Mucosa of descending colon (tissue), 3 donors: ENCODE results near the gene FAM76A. TPM values are rescaled to one million over a fixed set of nuclear protein-coding genes. Genes with fewer than 3 reads are reported as not detected.

Experiments
- ATAC-seq: fragments of 200-7000 bp; cut with Tn5 transposase; one replicate; pipeline ENCODE4 v1.9.1; 2020; ENCODE audit warnings: mild to moderate bottlenecking, moderate library complexity
- DNase-seq, 3 donors: peaks; one replicate each; pipeline ENCODE4 v3.0.0-alpha.2; 2020
- H3K36me3 ChIP-seq: fragments of 200-600 bp; one replicate; pipeline ENCODE4 v1.8.0; 2021; ENCODE audit warnings: low read depth, mild to moderate bottlenecking
- H3K4me1 ChIP-seq: fragments of 200-600 bp; one replicate; pipeline ENCODE4 v1.8.0; 2021; ENCODE audit warnings: low read depth, mild to moderate bottlenecking
- H3K4me3 ChIP-seq: fragments of 200-600 bp; one replicate; pipeline ENCODE4 v1.8.0; 2021; ENCODE audit warnings: mild to moderate bottlenecking
- H3K9me3 ChIP-seq: fragments of 200-600 bp; one replicate; pipeline ENCODE4 v1.8.0; 2021; ENCODE audit warnings: mild to moderate bottlenecking
- intact Hi-C, 2 donors: fragments of 100-400 bp; cut with DNase I in 1 of 2; cut with micrococcal nuclease in 1 of 2; formaldehyde crosslinking; loops; one replicate each; pipeline versions ENCODE4 v1.11.0 to v1.11.1; 2022; cut with DNase I, micrococcal nuclease
- total RNA-seq, 3 donors: library from RNA; stranded (reverse); fragmentation: NEBNext Ultra II Directional in 2 of 3; extraction: Animal tissue kit (Norgen Biotek cat#: 25700) in 2 of 3; gene quantifications; one replicate each; pipeline versions ENCODE4 v1.2.1 to v1.2.4, GENCODE V29; 2021 to 2023
- TF ChIP-seq, protein P1 (sequence below): fragments of 200-600 bp; IDR thresholded peaks from one replicate; pipeline ENCODE4 v1.8.0; 2022; ENCODE audit warnings: antibody characterized with exemption, mild to moderate bottlenecking
- donor health status: DM: no; HTN: no; CAD: no; lungs with moderate emphysema.
- donor health status: DM: no; HTN: no; CAD: no.
- donor health status: DM: no; HTN: yes; CAD: no.

FAM76A gene
- total RNA-seq, 3 donors from 2014 or later: 10.6 to 17.5 (median 14.0) TPM

DNA sequence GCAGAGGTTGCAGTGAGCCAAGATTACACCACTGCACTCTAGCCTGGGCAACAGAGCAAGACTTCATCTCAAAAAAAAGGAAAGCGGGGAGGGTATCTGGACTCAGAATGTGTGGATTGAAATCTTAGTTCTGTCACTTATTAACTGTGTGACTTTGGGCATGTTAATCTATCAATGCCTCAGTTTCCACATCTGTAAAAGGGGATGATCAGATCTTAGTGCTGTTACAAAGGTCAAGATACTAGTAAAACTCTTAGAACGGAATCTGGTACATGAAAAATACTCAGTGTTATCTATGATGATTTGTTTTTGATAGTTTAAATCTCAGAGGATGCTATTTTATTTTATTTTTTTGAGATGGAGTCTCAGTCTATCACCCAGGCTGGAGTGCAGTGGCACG is 10.5 kb downstream of the FAM76A start:
- intact Hi-C loops: no loop called here
- no peaks in the 10 kb centered on the region for H3K9me3 ChIP-seq
- H3K4me1 ChIP-seq: no peaks in the 10 kb centered on the region
- H3K36me3 ChIP-seq: no peaks in the 10 kb centered on the region
- ATAC-seq (no peak), DNase-seq (no peak)
- H3K4me3 ChIP-seq: no peak overlapping the region
- TF ChIP-seq, protein P1, sequence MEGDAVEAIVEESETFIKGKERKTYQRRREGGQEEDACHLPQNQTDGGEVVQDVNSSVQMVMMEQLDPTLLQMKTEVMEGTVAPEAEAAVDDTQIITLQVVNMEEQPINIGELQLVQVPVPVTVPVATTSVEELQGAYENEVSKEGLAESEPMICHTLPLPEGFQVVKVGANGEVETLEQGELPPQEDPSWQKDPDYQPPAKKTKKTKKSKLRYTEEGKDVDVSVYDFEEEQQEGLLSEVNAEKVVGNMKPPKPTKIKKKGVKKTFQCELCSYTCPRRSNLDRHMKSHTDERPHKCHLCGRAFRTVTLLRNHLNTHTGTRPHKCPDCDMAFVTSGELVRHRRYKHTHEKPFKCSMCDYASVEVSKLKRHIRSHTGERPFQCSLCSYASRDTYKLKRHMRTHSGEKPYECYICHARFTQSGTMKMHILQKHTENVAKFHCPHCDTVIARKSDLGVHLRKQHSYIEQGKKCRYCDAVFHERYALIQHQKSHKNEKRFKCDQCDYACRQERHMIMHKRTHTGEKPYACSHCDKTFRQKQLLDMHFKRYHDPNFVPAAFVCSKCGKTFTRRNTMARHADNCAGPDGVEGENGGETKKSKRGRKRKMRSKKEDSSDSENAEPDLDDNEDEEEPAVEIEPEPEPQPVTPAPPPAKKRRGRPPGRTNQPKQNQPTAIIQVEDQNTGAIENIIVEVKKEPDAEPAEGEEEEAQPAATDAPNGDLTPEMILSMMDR: no peak

DNA sequence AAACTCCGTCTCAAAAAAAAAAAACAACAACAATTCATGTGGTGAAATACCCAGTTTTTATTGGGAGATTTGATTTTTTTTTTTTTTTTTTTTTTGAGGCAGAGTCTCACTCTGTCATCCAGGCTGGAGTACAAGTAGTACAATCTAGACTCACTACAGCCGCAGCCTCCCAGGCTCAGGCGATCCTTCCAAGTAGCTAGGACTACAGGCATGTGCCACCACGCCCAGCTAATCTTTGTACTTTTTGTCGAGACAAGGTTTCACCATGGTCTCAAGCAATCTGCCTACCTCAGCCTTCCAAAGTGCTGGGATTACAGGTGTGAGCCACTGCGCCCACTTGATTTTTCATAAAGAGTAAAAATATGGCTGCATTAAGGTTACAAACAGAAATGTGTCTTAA is 15.4 kb downstream of the FAM76A start:
- H3K9me3 ChIP-seq: no peaks in the 10 kb centered on the region
- TF ChIP-seq, protein P1: no peak
- ATAC-seq: no peak
- no peak overlapping the region for H3K4me3 ChIP-seq
- intact Hi-C loops: no loop called here
- DNase-seq: no peak
- no peaks in the 10 kb centered on the region for H3K36me3 ChIP-seq
- H3K4me1 ChIP-seq: no peaks in the 10 kb centered on the region

DNA sequence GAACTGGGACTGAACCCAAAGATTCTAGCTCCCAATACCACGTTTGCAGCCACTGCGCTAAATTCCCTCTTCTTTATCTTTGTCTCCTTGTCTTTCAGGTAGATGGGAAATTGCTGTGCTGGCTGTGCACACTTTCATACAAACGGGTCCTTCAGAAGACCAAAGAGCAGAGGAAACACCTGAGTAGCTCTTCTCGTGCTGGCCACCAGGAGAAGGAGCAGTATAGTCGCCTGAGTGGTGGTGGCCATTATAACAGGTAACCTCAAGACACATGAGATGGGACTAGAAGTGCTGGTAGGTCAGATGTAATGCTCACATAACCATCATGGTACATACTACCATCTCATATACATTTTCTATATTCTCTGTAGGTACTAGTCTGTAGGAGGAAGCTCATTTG is 18.8 kb downstream of the FAM76A start:
- Histone ChIP-seq H3K36me3 (peaks cover 2% of the 10 kb centered on the region), H3K4me3 (no peak overlapping the region)
- intact Hi-C loops: no loop called here

DNA sequence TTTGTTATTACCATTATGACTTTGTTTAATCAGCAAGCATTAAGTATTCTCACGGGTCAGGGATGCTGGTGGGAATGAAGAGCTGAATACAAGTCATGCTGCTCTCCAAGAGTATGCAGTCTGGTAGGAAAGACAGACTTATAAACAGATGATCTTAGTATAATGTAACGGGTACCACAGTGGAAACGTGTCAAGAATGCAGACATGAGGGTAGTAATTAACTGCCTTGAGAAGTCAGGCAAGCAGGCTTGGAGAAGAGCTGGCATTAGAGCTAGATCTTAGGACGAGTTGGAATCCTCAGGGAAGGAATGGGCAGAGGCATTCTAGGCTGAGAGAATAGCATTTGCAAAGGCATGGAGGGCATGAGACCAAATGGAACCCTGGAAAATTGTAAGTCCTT is 19.7 kb downstream of the FAM76A start:
- H3K36me3 ChIP-seq: peaks cover 4% of the 10 kb centered on the region
- TF ChIP-seq, protein P1: no peak
- H3K9me3 ChIP-seq: no peaks in the 10 kb centered on the region
- DNase-seq (no peak), ATAC-seq (no peak)
- intact Hi-C loops: no loop called here
- no peak overlapping the region for H3K4me3 ChIP-seq
- H3K4me1 ChIP-seq: no peaks in the 10 kb centered on the region

More for the DNA sequence above, 18.8 kb downstream of the FAM76A start:
- TF ChIP-seq, protein P1: no peak
- no peak for ATAC-seq
- no peak for DNase-seq
- H3K9me3 ChIP-seq: no peaks in the 10 kb centered on the region
- H3K4me1 ChIP-seq: no peaks in the 10 kb centered on the region

DNA sequence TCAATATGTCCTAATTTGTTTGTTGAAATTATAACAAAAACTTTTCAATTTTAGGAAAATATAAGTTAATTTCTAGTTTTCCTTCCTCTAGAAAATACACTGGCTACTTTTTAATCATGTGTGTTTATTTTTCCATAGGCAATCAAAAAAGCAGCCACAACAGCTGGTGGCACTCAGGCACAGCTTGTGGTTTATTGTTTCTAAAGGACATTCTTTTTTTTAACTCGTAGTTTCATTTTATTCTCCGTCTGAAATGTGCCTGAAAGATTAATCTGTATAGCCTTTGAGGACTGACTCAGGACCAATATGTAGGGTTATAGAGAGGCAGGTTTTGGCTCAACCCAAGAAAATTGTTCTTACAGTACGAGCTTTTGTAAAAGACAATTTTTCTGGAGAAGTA is 26.6 kb downstream of the FAM76A start:
- H3K36me3 ChIP-seq: peaks cover 4% of the 10 kb centered on the region
- H3K9me3 ChIP-seq: no peaks in the 10 kb centered on the region
- ATAC-seq: no peak
- H3K4me1 ChIP-seq: no peaks in the 10 kb centered on the region
- intact Hi-C loops: no loop called here
- no peak overlapping the region for H3K4me3 ChIP-seq
- TF ChIP-seq, protein P1: no peak
- DNase-seq: no peak

DNA sequence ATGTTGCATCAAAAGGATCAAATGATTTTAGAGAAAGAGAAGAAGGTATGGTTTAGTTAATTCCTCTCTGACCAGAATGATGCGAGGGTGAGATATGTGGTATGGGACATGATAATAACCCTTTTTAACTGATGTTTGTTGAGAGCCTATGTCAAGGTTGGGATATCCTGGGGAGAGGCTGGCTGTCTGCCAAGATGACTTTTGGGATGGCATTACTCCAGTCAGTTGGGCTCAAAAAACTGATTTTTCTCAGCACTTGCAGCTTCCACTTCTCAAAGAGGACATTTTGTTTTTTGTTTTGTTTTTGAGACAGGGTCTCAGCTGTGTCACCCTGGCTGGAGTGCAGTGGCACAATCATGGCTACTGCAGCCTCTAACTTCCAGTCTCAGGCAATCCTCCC is 29.5 kb downstream of the FAM76A start:
- TF ChIP-seq, protein P1: no peak
- no peak for ATAC-seq
- intact Hi-C loops: no loop called here
- no peaks in the 10 kb centered on the region for H3K9me3 ChIP-seq
- no peak for DNase-seq
- H3K36me3 ChIP-seq: no peaks in the 10 kb centered on the region
- no peak overlapping the region for H3K4me3 ChIP-seq
- H3K4me1 ChIP-seq: no peaks in the 10 kb centered on the region
